ENCODE measurements around the gene HSD3B1.

- TF ChIP-seq EZH2 (IDR thresholded peaks at IDR 0.05) (no peak), POLR2AphosphoS5 (IDR thresholded peaks at IDR 0.05; ENCODE audit: borderline replicate concordance, low read depth, low read length) (no peak), FOXP2 (optimal IDR thresholded peaks at IDR 0.05; ENCODE audit: control extremely low read depth, extremely low read length, insufficient read depth) (no peak)
Measured at GRCh38 chr1:119477710-119478109, 29.3 kb upstream of the HSD3B1 start.
